GM20000 (cell line): Measurements from ENCODE around the gene SMPD4.
"Not testable (repeated sequence)": the region's sequence is repeated elsewhere in the genome, so short reads cannot be mapped to it uniquely, and the experiment has no call there.

ENCODE experiments used
- DNase-seq: peaks from one replicate; pipeline ENCODE4 v3.0.0; 2012; ENCODE audit warnings: low spot score
- TF ChIP-seq, protein P1 (sequence below): IDR thresholded peaks from 2 replicates; pipeline ENCODE4 v1.5.1; 2012; ENCODE audit warnings: mild to moderate bottlenecking, control low read depth; ENCODE audit errors: extremely low read depth, missing control alignments

The SMPD4 gene

GRCh38 chr2:130136546-130136945 lies 44.9 kb downstream of the SMPD4 start:
- not testable (repeated sequence) for DNase-seq

DNA sequence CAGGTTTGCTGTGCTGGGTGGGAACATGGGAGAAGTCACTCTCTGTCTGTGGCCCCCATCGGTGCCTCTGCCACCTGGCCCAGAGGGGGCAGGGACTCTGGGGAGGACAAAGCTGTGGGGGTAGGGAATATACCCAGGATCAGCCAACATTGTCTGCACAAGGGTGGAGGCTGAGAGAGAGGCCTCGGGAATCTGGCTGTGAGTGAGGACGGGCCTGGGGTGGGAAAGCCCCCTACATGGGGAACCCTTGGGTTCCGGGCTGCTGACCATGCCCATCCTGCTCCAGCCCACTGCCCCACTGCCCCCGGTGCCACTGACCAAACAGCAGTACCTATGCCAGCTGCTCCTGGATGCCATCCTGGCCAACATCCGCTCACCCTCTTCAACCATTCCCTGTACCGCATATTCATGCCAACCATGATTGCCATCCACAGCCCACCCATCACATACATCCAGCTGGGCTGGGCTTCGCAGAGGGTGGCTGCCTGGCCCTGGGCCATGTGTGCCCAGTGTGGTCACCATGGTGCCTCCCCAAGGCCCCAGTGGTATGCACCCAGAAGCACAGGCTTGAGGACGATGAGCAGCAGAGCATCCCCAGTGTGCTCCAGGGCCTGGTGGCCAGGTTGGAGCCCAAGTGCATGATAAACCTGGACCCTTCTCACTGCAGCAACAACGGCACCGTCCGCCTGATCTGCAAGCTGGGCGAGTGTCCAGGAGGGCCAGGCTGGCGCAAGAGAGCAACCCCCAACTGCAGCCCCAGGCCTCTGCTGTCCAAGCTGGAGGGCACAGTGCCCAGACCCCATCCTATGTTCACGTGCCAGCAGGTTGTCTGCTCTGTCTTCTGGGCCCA lies 45.5 kb downstream of the SMPD4 start:
- TF ChIP-seq, protein P1, sequence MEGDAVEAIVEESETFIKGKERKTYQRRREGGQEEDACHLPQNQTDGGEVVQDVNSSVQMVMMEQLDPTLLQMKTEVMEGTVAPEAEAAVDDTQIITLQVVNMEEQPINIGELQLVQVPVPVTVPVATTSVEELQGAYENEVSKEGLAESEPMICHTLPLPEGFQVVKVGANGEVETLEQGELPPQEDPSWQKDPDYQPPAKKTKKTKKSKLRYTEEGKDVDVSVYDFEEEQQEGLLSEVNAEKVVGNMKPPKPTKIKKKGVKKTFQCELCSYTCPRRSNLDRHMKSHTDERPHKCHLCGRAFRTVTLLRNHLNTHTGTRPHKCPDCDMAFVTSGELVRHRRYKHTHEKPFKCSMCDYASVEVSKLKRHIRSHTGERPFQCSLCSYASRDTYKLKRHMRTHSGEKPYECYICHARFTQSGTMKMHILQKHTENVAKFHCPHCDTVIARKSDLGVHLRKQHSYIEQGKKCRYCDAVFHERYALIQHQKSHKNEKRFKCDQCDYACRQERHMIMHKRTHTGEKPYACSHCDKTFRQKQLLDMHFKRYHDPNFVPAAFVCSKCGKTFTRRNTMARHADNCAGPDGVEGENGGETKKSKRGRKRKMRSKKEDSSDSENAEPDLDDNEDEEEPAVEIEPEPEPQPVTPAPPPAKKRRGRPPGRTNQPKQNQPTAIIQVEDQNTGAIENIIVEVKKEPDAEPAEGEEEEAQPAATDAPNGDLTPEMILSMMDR, result no peak
- no peak for DNase-seq

DNA sequence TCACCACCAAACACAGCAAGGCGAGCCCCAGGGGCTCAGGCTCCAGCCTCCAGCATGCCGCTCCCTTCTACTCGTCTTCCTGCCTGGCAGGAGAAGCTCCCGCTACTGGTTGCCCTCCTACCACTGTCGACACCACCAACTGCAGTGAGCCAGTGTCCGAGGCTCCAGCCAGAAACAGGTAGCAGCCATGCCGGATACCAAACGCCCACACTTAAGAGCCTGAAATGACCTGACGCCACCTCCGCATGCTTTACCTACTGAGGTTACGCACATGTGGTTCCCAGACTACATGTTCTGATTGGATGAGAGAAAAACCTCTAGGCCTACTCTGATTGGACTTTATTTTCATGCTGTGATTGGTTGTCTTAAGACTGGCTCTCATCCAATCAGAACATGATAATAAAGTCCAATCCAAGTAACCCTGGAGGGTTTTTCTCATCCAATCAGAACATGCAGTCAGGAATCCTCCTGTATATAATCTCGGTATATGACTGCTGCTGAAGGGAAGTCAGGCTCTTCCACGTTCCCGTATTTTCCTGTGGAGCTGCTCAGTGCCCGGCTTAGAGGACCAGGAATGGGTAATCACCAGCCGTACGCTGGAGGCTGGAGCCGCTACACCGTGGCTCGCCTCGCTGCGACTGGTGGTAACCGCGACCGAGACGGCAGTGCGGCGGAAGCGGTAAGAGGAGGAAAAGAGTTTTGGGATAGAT lies 52.1 kb downstream of the SMPD4 start, which contains the start of gene POTEF:
Gene POTEF (minus strand): TSS at position 103 of the 710 bp plus-strand sequence. CDS start 8,707 bp downstream, outside the sequence.
- DNase-seq, result not testable (repeated sequence)

GRCh38 chr2:130128464-130128863 lies 52.9 kb downstream of the SMPD4 start:
- not testable (repeated sequence) for DNase-seq

GRCh38 chr2:130127726-130128125 lies 53.7 kb downstream of the SMPD4 start:
- not testable (repeated sequence) for DNase-seq

- not testable (repeated sequence) for DNase-seq
Observed at GRCh38 chr2:130120924-130121323, 60.5 kb downstream of the SMPD4 start.

GRCh38 chr2:130102597-130103363 lies 78.6 kb downstream of the SMPD4 start:
- not testable (repeated sequence) for DNase-seq
